Common myeloid progenitor, CD34-positive (primary cell): ENCODE results near the gene PLCXD3.

ENCODE experiments used
- CTCF ChIA-PET: fragments of 350-600 bp; sonication (Branson Sonifier 250); formaldehyde crosslinking; loops from one replicate; lab custom pipeline; 2021; ENCODE audit warnings: antibody characterized with exemption; lab: Charles Lee
- POLR2A ChIA-PET: fragments of 350-600 bp; sonication (Branson Sonifier 250); formaldehyde crosslinking; loops from one replicate; lab custom pipeline; 2021; ENCODE audit warnings: antibody characterized with exemption; lab: Charles Lee
- DNase-seq, 3 donors: peaks; one replicate each; pipeline versions ENCODE4 v3.0.0 to v3.0.0-alpha.2; 2013
- H3K27ac ChIP-seq, 2 experiments: 1 replicate in 1 of 2; 2 replicates in 1 of 2; pipeline ENCODE4 v1.7.0; 2013; ENCODE audit warnings: inconsistent platforms in 2 of 2, low read length in 2 of 2, mild to moderate bottlenecking in 2 of 2, low read depth in 1 of 2, moderate library complexity in 1 of 2; ENCODE audit not compliant: severe bottlenecking in 2 of 2, insufficient read depth in 1 of 2, poor library complexity in 1 of 2
- H3K27me3 ChIP-seq, 5 experiments: replicated peaks in 2 of 5; 1 replicate in 3 of 5; 2 replicates in 2 of 5; pipeline versions ENCODE4 v1.6.1 to v1.7.0; 2013; ENCODE audit warnings: low read length in 4 of 5, mild to moderate bottlenecking in 2 of 5, moderate library complexity in 2 of 5, inconsistent platforms in 1 of 5; ENCODE audit not compliant: insufficient read depth in 5 of 5, control insufficient read depth in 4 of 5
- H3K36me3 ChIP-seq, 4 experiments: 1 replicate in 2 of 4; 2 replicates in 2 of 4; pipeline versions ENCODE4 v1.6.1 to v1.7.0; 2013; ENCODE audit warnings: low read length in 3 of 4, control low read depth in 1 of 4, mild to moderate bottlenecking in 1 of 4; ENCODE audit not compliant: control insufficient read depth in 4 of 4, insufficient read depth in 4 of 4
- H3K4me1 ChIP-seq, 4 experiments: 1 replicate in 3 of 4; 2 replicates in 1 of 4; pipeline versions ENCODE4 v1.6.1 to v1.7.1; 2013; ENCODE audit warnings: low read length in 3 of 4, mild to moderate bottlenecking in 3 of 4, control low read depth in 1 of 4, inconsistent platforms in 1 of 4, moderate library complexity in 1 of 4; ENCODE audit not compliant: control insufficient read depth in 4 of 4, insufficient read depth in 4 of 4; ENCODE audit errors: control extremely low read depth in 1 of 4
- H3K4me3 ChIP-seq, 7 experiments: 1 replicate in 4 of 7; 2 replicates in 3 of 7; pipeline versions ENCODE4 v1.5.1 to v1.7.0; 2013; ENCODE audit warnings: mild to moderate bottlenecking in 7 of 7, low read length in 6 of 7, moderate library complexity in 6 of 7, inconsistent platforms in 2 of 7, low read depth in 2 of 7, control low read depth in 1 of 7; ENCODE audit not compliant: insufficient read depth in 4 of 7, control insufficient read depth in 1 of 7; ENCODE audit errors: extremely low read depth in 1 of 7
- H3K9me3 ChIP-seq, 5 experiments: 1 replicate in 4 of 5; 2 replicates in 1 of 5; pipeline versions ENCODE4 v1.6.1 to v1.7.1; 2013; ENCODE audit warnings: low read length in 4 of 5, mild to moderate bottlenecking in 2 of 5, inconsistent platforms in 1 of 5, low read depth in 1 of 5, moderate library complexity in 1 of 5; ENCODE audit not compliant: control insufficient read depth in 4 of 5, insufficient read depth in 2 of 5; ENCODE audit errors: control extremely low read depth in 1 of 5
- WGBS: methylation state at CpG from one replicate; pipeline ENCODE4 v1.1.5; 2013; ENCODE audit not compliant: insufficient coverage; 5-methylcytosine and 5-hydroxymethylcytosine counted together

Gene PLCXD3

GRCh38 chr5:41266377-41266776, 244.0 kb downstream of the PLCXD3 start:
- Histone ChIP-seq H3K36me3 (no peaks in the 10 kb centered on the region), H3K27me3 (peaks cover 0 to 3% (median 0%) of the 10 kb centered on the region in 5 experiments), H3K9me3 (no peaks in the 10 kb centered on the region), H3K4me1 (no peaks in the 10 kb centered on the region), H3K27ac (no peak overlapping the region), H3K4me3 (no peak overlapping the region)
- DNase-seq: no peak
- 100% methylated on average over 1 of the region's 2 CpGs for WGBS
- POLR2A ChIA-PET: no interaction called here
- CTCF ChIA-PET: no interaction called here

- Histone ChIP-seq H3K9me3 (no peaks in the 10 kb centered on the region), H3K36me3 (no peaks in the 10 kb centered on the region), H3K27me3 (peaks cover 0 to 3% (median 0%) of the 10 kb centered on the region in 5 experiments), H3K4me3 (no peak overlapping the region), H3K4me1 (no peaks in the 10 kb centered on the region), H3K27ac (no peak overlapping the region)
- DNase-seq: peak in 1 of 3 donors; percentile 10
- ChIA-PET CTCF (no interaction called here), POLR2A (no interaction called here)
- 69% methylated on average over 2 of the region's 3 CpGs for WGBS
These were observed 246.4 kb downstream of the PLCXD3 start for GRCh38 chr5:41264019-41264418.

DNA sequence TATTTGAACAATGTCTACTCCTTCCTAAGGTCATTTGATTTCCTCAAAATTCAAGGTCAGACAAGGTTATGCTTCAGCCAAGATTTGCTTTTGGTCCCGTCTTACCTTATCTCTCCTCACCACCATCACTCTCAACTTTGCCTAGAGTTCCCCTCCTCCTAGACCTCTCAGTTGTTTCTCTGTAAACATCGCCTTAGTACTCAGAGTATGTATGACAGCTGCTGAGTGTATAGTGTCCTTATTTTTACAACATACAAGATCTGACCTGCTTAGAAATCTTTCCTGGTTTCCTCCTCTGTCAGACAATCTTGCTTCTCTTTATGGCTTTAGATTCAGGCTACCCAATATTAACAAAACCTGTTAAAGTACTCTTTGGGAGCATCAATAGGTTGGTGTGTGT, 247.1 kb downstream of the PLCXD3 start:
- WGBS: no CpG with 5 or more reads among the region's 2 CpGs
- H3K36me3 ChIP-seq: no peaks in the 10 kb centered on the region
- H3K9me3 ChIP-seq: no peaks in the 10 kb centered on the region
- POLR2A ChIA-PET: no interaction called here
- no peak for DNase-seq
- CTCF ChIA-PET: no interaction called here
- H3K4me3 ChIP-seq: no peak overlapping the region
- H3K4me1 ChIP-seq: no peaks in the 10 kb centered on the region
- peaks cover 0 to 3% (median 0%) of the 10 kb centered on the region in 5 experiments for H3K27me3 ChIP-seq
- H3K27ac ChIP-seq: no peak overlapping the region
